Measurements from ENCODE around the gene TGM2. TPM values are rescaled to one million over a fixed set of nuclear protein-coding genes. Genes with fewer than 3 reads are reported as not detected.

Gene TGM2
- total RNA-seq, 3 donors from 2014 or later: 14.9 to 62.2 (median 33.3) TPM

DNA sequence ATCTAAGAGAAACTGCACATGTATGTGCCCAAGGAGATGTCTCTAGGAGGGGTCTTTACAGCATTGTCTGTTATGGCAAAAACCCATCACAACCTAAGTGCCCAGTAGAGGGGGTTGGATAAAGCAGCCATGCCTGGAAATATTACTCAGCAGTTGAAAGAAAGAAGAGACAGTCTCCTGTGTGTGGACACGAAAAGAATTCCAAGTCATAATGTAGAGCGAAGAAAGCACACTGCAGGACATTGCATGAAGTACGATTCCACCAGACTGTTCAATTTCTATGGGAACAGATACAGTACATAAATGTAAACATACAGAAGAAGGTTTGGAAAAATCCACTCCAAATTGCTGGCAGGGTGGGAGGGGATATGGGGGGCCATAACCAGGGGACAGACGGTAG, 7.3 kb upstream of the TGM2 start:
- no peaks in the 10 kb centered on the region for H3K36me3 ChIP-seq (ENCODE audit: low read depth)
- peaks cover 4% of the 10 kb centered on the region for H3K4me1 ChIP-seq (ENCODE audit: low read depth)
- intact Hi-C loops (cut with DNase I, micrococcal nuclease): no loop called here
- no peaks in the 10 kb centered on the region for H3K9me3 ChIP-seq
- DNase-seq (no peak), ATAC-seq (no peak)
- TF ChIP-seq, protein P1, sequence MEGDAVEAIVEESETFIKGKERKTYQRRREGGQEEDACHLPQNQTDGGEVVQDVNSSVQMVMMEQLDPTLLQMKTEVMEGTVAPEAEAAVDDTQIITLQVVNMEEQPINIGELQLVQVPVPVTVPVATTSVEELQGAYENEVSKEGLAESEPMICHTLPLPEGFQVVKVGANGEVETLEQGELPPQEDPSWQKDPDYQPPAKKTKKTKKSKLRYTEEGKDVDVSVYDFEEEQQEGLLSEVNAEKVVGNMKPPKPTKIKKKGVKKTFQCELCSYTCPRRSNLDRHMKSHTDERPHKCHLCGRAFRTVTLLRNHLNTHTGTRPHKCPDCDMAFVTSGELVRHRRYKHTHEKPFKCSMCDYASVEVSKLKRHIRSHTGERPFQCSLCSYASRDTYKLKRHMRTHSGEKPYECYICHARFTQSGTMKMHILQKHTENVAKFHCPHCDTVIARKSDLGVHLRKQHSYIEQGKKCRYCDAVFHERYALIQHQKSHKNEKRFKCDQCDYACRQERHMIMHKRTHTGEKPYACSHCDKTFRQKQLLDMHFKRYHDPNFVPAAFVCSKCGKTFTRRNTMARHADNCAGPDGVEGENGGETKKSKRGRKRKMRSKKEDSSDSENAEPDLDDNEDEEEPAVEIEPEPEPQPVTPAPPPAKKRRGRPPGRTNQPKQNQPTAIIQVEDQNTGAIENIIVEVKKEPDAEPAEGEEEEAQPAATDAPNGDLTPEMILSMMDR (IDR thresholded peaks at IDR 0.05): no peak
- no peak overlapping the region for H3K4me3 ChIP-seq

GRCh38 chr20:38171675-38172043, 6.6 kb upstream of the TGM2 start:
- ATAC-seq (no peak), DNase-seq (no peak)
- no peak overlapping the region for H3K4me3 ChIP-seq
- intact Hi-C loops (cut with DNase I, micrococcal nuclease): no loop called here
- TF ChIP-seq, protein P1 (IDR thresholded peaks at IDR 0.05): no peak
- H3K9me3 ChIP-seq: no peaks in the 10 kb centered on the region
- no peaks in the 10 kb centered on the region for H3K36me3 ChIP-seq (ENCODE audit: low read depth)
- H3K4me1 ChIP-seq (ENCODE audit: low read depth): peaks cover 4% of the 10 kb centered on the region

DNA sequence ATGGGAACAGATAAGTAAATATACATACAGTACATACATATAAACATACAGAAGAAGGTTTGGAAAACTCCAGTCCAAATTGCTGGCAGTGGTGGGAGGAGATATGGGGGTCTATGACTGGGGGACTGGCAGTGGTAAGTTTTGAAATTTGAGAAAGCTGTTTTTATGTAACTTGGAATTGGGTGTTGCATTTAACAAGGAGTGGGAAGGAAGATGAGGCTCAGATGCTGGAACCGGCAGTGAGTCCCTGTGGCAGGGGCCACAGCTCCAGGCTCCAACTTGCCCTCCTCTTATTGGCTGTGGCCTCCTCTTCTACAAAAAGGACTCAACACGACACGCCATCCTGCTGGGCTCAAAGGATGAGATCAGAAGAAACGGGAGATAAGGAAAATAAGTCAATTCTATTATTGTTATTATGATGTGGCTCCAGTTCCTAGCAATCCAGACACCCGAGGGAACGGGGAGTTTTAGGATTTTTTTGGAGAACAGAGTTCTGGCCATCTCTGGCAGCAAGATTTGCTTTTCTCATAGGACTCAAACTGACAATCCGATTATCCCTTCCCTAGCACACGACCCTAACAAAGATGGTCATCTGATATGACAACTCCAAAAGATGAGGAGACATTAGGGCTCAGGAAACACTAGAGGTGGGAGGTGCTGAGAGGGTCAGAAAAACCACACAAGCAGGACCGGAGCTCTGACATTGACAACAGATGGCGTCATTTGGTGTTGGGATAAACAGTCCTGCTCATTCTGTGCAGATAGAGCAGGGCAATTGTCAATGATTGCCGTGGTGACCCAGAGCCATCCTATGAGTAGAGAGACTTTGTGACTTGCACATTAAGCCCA, 6.0 kb upstream of the TGM2 start:
- intact Hi-C loops (cut with DNase I, micrococcal nuclease): no loop called here
- Histone ChIP-seq H3K9me3 (no peaks in the 10 kb centered on the region), H3K4me1 (ENCODE audit: low read depth) (peaks cover 4% of the 10 kb centered on the region), H3K4me3 (no peak overlapping the region), H3K36me3 (ENCODE audit: low read depth) (no peaks in the 10 kb centered on the region)
- no peak for DNase-seq
- ATAC-seq: no peak
- TF ChIP-seq, protein P1 (IDR thresholded peaks at IDR 0.05): no peak

DNA sequence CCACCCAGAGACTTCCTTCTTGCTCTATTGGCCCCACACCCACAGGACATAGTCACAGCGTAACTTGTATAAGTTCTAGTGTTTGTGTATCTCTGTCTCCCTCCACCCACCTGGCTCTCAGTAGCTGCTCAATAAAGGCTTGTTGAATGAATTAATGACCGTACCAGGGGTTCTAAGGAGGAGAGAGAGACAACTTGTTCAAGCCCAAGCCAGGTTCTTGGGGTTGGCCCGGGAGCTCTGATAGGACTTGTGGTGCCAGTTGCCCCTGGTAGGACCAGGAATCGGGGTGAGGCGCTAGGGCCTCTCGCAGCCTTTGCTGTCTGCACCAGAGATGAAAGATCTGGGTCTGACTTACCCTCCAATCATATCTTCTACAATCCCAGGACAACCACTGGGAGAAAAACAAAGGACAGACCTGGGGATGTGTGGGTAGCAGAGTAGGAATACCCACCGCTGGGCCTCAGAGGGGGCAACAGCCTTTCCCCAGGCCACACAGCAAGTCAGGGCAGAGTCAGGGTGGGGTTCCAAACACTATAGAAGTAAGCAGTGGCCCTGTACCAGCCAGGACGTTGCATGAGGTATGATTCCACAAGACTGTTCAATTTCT, 5.3 kb upstream of the TGM2 start:
- Histone ChIP-seq H3K4me1 (ENCODE audit: low read depth) (peaks cover 4% of the 10 kb centered on the region), H3K9me3 (no peaks in the 10 kb centered on the region), H3K4me3 (no peak overlapping the region), H3K36me3 (ENCODE audit: low read depth) (no peaks in the 10 kb centered on the region)
- ATAC-seq: no peak
- no peak for DNase-seq
- TF ChIP-seq, protein P1 (IDR thresholded peaks at IDR 0.05): no peak
- intact Hi-C loops (cut with DNase I, micrococcal nuclease): no loop called here

DNA sequence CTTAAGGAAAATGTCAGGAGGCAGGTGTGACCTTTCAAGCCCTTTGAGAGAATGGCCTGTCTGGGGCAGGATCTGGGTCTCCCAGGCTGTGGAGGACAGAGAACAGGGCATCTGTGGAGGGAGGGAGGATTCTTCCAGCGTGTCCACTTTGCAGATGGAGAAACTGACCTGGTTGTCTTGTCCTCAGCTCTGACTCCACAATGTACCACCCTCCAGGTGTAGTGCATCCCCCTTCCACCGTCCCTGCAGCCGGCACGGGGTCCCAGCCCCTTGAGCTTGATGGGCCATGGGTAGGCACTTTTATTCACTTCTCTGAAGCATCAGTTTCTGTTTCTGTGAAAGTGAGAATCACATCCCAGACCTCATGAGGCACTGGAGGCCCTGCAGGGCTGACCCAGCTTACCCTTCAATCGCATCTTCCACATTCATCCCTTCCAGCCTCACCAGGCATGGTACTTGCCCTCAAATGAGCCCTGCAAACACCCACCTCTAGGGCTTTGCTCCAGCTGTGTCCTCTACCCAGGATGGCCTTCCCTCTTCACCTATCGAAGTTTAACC, 4.6 kb upstream of the TGM2 start:
- Histone ChIP-seq H3K4me3 (no peak overlapping the region), H3K4me1 (ENCODE audit: low read depth) (peaks cover 4% of the 10 kb centered on the region), H3K9me3 (no peaks in the 10 kb centered on the region), H3K36me3 (ENCODE audit: low read depth) (no peaks in the 10 kb centered on the region)
- no peak for DNase-seq
- no peak for ATAC-seq
- intact Hi-C loops (cut with DNase I, micrococcal nuclease): loop anchor here in 1 of 2 donors (5.0 kb wide), 1 partner anchor 112 kb away; no protein-coding TSS in a partner anchor
- TF ChIP-seq, protein P1 (IDR thresholded peaks at IDR 0.05): no peak
